HepG2 (cell line): ENCODE data around the gene XG. TPM values are rescaled to one million over a fixed set of nuclear protein-coding genes. Genes with fewer than 3 reads are reported as not detected.

ENCODE experiments used
- ARID4A ChIP-seq: sonication (generic); formaldehyde crosslinking; IDR thresholded peaks from 2 replicates; pipeline ENCODE4 v1.5.0; 2020; ENCODE audit warnings: mild to moderate bottlenecking, missing genetic modification reagents, borderline replicate concordance
- DBP ChIP-seq: sonication (generic); formaldehyde crosslinking; IDR thresholded peaks from 2 replicates; pipeline ENCODE4 v1.4.0; 2020; ENCODE audit warnings: missing genetic modification reagents; ENCODE audit errors: not compliant biosample characterization
- EEA1 ChIP-seq: sonication (generic); formaldehyde crosslinking; IDR thresholded peaks from 2 replicates; pipeline ENCODE4 v1.5.1; 2020; ENCODE audit warnings: mild to moderate bottlenecking, missing genetic modification reagents, borderline replicate concordance
- FOXM1 ChIP-seq: sonication (generic); formaldehyde crosslinking; IDR thresholded peaks from 2 replicates; pipeline ENCODE4 v1.5.0; 2020; ENCODE audit warnings: missing genetic modification reagents
- KLF13 ChIP-seq: sonication (generic); formaldehyde crosslinking; IDR thresholded peaks from 2 replicates; pipeline ENCODE4 v1.4.0; 2020; ENCODE audit warnings: mild to moderate bottlenecking, missing genetic modification reagents
- KLF6 ChIP-seq: IDR thresholded peaks from 2 replicates; pipeline ENCODE4 v1.8.0; 2016; ENCODE audit warnings: missing biosample characterization, missing genetic modification reagents
- MTF1 ChIP-seq: sonication (generic); formaldehyde crosslinking; IDR thresholded peaks from 2 replicates; pipeline ENCODE4 v1.5.0; 2020; ENCODE audit warnings: missing genetic modification reagents
- RXRA ChIP-seq: sonication (generic); formaldehyde crosslinking; IDR thresholded peaks from 2 replicates; pipeline ENCODE4 v1.5.1; 2020; ENCODE audit warnings: missing genetic modification reagents
- SAP130 ChIP-seq: IDR thresholded peaks from 2 replicates; pipeline ENCODE4 v1.6.1; 2016; ENCODE audit warnings: low read depth
- SP5 ChIP-seq: IDR thresholded peaks from 2 replicates; pipeline ENCODE4 v1.6.1; 2016; ENCODE audit warnings: low read depth, borderline replicate concordance
- SRSF1 ChIP-seq: fragments of 200-400 bp; formaldehyde crosslinking; optimal IDR thresholded peaks from 2 replicates; pipeline ENCODE3; 2017; ENCODE audit warnings: mild to moderate bottlenecking, low read depth, low read length, moderate library complexity
- ZKSCAN1 ChIP-seq: fragments of 150-350 bp; IDR thresholded peaks from 2 replicates; pipeline ENCODE4 v1.6.1; 2014; ENCODE audit warnings: low read length
- ZMYM3 ChIP-seq: sonication (generic); formaldehyde crosslinking; IDR thresholded peaks from 2 replicates; pipeline ENCODE4 v1.5.1; 2020; ENCODE audit warnings: mild to moderate bottlenecking, missing genetic modification reagents
- ZNF274 ChIP-seq: sonication (generic); formaldehyde crosslinking; IDR thresholded peaks from 2 replicates; pipeline ENCODE4 v1.5.1; 2020; ENCODE audit warnings: mild to moderate bottlenecking, missing genetic modification reagents
- ZNF276 ChIP-seq: sonication (generic); formaldehyde crosslinking; IDR thresholded peaks from 2 replicates; pipeline ENCODE4 v1.4.0; 2020; ENCODE audit warnings: mild to moderate bottlenecking, low read depth, missing genetic modification reagents
- ZNF484 ChIP-seq: sonication (generic); formaldehyde crosslinking; IDR thresholded peaks from 2 replicates; pipeline ENCODE4 v1.5.1; 2020; ENCODE audit warnings: mild to moderate bottlenecking, low read depth, missing genetic modification reagents, borderline replicate concordance
- ZSCAN25 ChIP-seq: sonication (generic); formaldehyde crosslinking; IDR thresholded peaks from 2 replicates; pipeline ENCODE4 v1.8.0; 2022; ENCODE audit warnings: mild to moderate bottlenecking, missing genetic modification reagents
- polyA plus RNA-seq, 8 experiments: library from polyadenylated mRNA; depleted of rRNA in 3 of 8; stranded (reverse) in 7 of 8; unstranded in 1 of 8; fragments of >200 nt; fragmentation: Illumina TruSeq in 4 of 8; extraction: Trizol in 4 of 8; gene quantifications; 2 replicates each; pipeline versions ENCODE4 v1.2.1 to v1.2.3, GENCODE V29; 2011 to 2016; ENCODE audit warnings: low read depth in 4 of 8, missing spikeins in 1 of 8, mixed read lengths in 1 of 8; ENCODE audit not compliant: insufficient read depth in 1 of 8
- total RNA-seq, 5 experiments: library from RNA; depleted of rRNA; stranded (reverse); fragments of >200 nt; fragmentation: Illumina TruSeq; extraction: Trizol; gene quantifications; 2 replicates each; pipeline ENCODE4 v1.2.3, GENCODE V29; 2016; ENCODE audit warnings: low read depth in 1 of 5
- TF ChIP-seq, protein P1 (sequence below): sonication (generic); formaldehyde crosslinking; conservative IDR thresholded peaks from 2 replicates; pipeline ENCODE4 v1.4.0; 2020; ENCODE audit warnings: mild to moderate bottlenecking, missing genetic modification reagents, moderate library complexity
- TF ChIP-seq, protein P2 (sequence below): IDR thresholded peaks from 2 replicates; pipeline ENCODE4 v1.6.1; 2016; ENCODE audit warnings: missing genetic modification reagents, missing compliant biosample characterization

The XG gene
- total and polyA plus RNA-seq, 2 of the 13 experiments (the other 11 are each of a cell fraction or from before 2014, with no cell fraction given) = not detected

DNA sequence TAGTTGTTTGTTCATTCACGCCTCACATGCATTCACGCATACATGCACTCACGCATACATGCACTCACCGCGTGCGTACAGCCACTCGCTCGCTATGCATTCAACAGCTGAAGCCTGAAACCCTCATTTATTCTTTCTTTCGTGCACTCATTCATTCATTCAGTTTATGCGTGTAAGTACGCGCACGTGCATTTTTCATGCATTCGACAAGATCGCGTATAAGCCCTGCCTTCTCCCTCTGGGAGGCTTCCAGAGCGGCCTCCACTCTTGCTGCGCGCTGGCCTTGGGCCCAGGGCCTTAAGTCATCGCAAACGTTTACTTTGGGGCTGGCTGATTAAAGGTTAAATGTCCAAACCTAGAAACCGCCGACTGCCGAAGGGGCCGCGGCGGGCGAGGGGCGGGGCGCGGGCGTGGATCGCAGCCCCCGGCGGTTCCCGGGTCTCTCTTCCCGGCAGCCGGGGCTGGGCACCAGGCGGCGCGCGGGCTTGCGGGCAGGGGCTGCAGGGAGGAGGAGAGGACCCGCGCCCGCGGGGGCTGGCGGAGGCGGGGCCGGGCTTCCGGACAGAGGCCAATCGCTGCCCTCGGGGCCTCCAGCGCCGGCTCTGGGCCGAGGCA is 76.6 kb downstream of the XG start, which contains the start of gene GYG2 (continued):
- TF ChIP-seq ZMYM3 (CRISPR knock-in tag) = peak; percentile 64
- TF ChIP-seq SAP130 (CRISPR knock-in tag) = peak; percentile 44
- TF ChIP-seq RXRA (CRISPR knock-in tag) = 0 out of 2 replicates have a peak, but pooled peaks have one; percentile 33
- 0 out of 2 replicates have a peak, but pooled peaks have one; percentile 28 for TF ChIP-seq KLF6
- TF ChIP-seq ARID4A (CRISPR knock-in tag) = peak; percentile 30; the same call in 1 of the 2 replicates
- TF ChIP-seq DBP (CRISPR knock-in tag) = no peak
- TF ChIP-seq, protein P1, sequence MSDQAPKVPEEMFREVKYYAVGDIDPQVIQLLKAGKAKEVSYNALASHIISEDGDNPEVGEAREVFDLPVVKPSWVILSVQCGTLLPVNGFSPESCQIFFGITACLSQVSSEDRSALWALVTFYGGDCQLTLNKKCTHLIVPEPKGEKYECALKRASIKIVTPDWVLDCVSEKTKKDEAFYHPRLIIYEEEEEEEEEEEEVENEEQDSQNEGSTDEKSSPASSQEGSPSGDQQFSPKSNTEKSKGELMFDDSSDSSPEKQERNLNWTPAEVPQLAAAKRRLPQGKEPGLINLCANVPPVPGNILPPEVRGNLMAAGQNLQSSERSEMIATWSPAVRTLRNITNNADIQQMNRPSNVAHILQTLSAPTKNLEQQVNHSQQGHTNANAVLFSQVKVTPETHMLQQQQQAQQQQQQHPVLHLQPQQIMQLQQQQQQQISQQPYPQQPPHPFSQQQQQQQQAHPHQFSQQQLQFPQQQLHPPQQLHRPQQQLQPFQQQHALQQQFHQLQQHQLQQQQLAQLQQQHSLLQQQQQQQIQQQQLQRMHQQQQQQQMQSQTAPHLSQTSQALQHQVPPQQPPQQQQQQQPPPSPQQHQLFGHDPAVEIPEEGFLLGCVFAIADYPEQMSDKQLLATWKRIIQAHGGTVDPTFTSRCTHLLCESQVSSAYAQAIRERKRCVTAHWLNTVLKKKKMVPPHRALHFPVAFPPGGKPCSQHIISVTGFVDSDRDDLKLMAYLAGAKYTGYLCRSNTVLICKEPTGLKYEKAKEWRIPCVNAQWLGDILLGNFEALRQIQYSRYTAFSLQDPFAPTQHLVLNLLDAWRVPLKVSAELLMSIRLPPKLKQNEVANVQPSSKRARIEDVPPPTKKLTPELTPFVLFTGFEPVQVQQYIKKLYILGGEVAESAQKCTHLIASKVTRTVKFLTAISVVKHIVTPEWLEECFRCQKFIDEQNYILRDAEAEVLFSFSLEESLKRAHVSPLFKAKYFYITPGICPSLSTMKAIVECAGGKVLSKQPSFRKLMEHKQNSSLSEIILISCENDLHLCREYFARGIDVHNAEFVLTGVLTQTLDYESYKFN (CRISPR knock-in tag) = peak; percentile 58
- TF ChIP-seq ZSCAN25 (CRISPR knock-in tag) = 0 out of 2 replicates have a peak, but pooled peaks have one; percentile 15
- no peak for TF ChIP-seq FOXM1 (CRISPR knock-in tag)
- no peak for TF ChIP-seq MTF1 (CRISPR knock-in tag)
- TF ChIP-seq, protein P2, sequence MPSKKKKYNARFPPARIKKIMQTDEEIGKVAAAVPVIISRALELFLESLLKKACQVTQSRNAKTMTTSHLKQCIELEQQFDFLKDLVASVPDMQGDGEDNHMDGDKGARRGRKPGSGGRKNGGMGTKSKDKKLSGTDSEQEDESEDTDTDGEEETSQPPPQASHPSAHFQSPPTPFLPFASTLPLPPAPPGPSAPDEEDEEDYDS (CRISPR knock-in tag) = no peak
- no peak for TF ChIP-seq KLF13 (CRISPR knock-in tag)
- TF ChIP-seq SP5 (CRISPR knock-in tag) = peak; percentile 62; the same call in 1 of the 2 replicates
- TF ChIP-seq EEA1 (CRISPR knock-in tag) = no peak
- no peak for TF ChIP-seq ZNF276 (CRISPR knock-in tag)
- TF ChIP-seq ZNF484 (CRISPR knock-in tag) = no peak
- TF ChIP-seq SRSF1 = no peak
- no peak for TF ChIP-seq ZNF274 (CRISPR knock-in tag)
- no peak for TF ChIP-seq ZKSCAN1
